ENCODE measurements around the gene CACNA1G.

DNA sequence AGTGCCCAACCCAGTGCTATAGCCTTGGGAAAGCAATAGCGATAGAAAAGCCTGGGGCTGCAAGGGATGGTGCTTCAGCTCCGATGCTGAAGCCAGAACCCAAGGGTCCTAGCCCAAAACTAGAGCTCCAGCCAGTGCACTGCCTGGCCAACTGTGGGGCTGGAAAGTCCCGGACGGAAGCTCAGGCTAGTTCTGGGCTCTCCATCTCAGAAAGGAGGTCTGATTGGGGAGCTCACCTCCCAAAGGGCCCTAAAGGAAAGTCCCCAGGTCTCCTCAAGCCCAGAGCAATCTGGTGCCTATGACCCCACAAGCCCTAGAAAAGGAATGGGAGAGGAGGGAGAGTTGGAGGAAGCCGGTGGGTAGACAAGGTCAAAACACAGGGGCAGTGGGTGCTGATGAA lies 72.1 kb downstream of the CACNA1G start:
- TF ChIP-seq, protein P1, sequence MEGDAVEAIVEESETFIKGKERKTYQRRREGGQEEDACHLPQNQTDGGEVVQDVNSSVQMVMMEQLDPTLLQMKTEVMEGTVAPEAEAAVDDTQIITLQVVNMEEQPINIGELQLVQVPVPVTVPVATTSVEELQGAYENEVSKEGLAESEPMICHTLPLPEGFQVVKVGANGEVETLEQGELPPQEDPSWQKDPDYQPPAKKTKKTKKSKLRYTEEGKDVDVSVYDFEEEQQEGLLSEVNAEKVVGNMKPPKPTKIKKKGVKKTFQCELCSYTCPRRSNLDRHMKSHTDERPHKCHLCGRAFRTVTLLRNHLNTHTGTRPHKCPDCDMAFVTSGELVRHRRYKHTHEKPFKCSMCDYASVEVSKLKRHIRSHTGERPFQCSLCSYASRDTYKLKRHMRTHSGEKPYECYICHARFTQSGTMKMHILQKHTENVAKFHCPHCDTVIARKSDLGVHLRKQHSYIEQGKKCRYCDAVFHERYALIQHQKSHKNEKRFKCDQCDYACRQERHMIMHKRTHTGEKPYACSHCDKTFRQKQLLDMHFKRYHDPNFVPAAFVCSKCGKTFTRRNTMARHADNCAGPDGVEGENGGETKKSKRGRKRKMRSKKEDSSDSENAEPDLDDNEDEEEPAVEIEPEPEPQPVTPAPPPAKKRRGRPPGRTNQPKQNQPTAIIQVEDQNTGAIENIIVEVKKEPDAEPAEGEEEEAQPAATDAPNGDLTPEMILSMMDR (IDR thresholded peaks at IDR 0.05; ENCODE audit: poor library complexity), result no peak
- no peak for TF ChIP-seq EZH2 (IDR thresholded peaks at IDR 0.05; ENCODE audit: borderline replicate concordance)
- TF ChIP-seq EZH2phosphoT487 (IDR thresholded peaks at IDR 0.05; ENCODE audit: low read depth, severe bottlenecking, unreplicated experiment), result no peak

Data from hepatocyte (in vitro differentiated cells).